ENCODE data around the gene CORO6.

The CORO6 gene

DNA sequence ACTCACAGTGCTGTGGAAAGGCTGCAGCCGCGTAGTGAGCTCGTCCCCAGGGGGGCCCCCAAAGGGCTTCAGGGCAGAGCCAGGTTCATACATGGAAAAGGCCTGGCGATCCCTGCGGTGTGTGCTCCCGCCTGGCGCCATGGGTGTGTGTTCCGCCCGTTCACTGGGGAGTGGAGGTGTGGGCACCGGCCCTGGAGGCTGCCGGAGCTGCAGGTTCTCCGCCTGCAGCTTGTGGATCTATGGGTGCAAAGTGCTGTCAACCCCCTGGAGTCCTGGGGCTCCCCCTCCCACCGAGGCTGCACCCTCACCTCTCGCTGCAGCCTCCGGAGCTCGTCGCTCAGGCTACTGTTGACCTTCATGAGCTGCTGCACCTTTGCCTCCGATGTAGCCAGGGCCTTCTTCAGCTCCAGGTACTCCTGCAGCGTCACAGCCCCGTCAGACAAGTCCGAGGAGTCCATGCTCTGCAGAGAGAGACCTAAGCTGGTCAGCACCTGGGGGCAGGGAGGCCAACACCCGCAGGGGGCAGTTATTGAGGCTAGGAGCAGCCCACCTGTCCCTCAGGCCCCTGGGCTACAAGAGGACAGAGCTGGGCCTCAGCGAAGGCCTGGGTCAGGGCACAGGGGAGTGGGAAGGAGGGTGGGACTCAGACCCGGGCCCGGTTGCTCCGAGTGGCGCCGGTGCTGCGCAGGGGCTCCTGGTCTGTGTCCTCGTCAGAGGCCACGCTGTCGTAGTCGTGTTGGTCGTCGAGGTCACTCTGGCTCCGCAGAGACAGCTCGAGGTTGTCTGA, 46.3 kb downstream of the CORO6 start:
- no peak for DNase-seq

DNA sequence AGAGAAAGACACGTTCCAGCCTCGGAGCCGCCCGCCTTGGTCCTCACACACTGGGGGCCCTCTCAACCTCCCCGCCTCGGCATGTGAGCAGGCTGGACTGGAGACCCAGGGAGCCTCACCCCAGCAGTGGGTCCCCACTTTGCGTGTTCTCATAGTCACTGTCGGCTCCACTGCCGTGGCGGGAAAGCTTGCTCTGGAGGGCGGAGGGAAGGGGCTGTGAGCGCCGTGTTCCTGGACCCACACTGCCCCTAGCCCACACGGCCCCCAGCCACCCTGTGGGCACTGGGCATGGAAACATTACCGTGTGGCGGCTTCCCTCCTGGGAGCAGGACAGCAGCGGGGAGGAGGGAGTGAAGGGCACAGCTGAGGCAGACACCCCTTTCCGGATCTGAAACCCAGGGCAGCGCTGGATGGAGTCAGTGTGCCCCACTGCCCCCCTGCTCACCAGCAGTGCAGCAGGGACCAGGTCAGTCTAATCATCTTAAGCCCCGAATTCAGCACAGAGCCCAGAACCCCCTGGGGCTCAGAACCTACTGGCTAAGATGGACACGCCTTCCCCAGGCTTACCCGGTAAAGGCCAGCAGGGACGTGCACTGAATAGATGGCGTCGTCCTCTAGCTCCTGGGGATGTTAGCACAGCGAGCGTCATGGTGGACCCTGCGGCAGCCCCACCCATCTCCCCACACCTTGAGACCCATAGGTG, 47.0 kb downstream of the CORO6 start:
- DNase-seq = no peak

- no peak for DNase-seq
Observed at GRCh38 chr17:29574732-29575510, 47.8 kb downstream of the CORO6 start.

DNA sequence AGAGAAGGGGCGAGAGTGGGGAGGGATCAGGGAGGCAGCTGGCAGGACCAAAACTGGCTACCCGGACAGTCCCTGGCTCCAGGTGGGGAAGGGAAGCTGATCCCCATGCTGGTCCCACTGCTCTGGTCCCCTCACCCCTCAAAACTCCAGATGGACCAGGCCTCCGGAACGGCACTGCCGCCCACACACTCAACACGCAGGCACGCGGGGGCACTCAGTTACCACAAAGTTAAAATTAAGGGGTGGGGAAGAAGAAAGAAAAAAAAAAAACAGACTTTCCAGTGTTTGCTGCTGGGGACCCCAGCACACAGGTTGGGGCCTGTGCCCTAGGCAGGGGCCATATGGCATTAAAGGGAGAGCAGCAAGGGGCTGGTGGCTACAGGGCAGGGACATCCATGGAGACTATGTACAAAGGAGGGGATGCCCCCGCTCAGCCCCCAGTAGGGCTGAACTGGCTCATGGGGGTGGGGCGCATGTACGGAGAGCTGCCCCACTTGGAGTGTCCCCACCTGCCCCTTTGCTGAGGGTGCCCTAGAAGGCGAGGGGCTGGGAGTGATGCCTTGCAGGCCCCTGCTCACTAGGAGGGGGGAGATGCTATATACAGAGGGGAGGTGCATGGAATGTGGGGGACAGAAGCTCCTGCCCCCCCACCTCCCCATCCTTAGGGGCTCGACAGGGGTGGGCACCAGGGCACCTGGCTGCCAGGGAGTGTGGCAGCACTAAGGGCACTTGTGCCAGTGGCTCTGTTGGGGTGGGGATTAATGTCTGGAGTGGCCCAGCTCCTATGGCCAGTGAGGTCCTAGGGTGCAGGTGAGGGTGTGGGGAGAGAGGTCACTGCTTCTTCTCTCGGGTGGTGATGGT, 48.6 kb downstream of the CORO6 start:
- no peak for DNase-seq

DNA sequence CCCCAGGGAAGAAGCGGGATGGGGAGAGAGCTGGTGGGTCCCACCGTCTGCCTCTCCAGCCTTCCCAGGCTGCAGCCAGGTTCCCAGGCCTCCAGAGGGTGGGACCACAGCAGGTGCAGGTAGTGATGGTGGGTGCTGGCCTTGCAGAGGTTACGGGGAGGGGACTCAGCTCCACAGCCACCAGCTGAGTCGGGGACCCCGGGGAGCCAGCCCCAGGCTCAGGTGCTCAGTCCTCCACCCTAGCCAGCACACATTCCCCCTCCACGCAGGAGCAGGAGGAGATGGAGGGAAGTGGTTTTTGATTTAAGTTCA, 49.2 kb downstream of the CORO6 start:
- DNase-seq = no peak

GRCh38 chr17:29572691-29573557, 49.8 kb downstream of the CORO6 start:
- DNase-seq = peak; percentile 70

DNA sequence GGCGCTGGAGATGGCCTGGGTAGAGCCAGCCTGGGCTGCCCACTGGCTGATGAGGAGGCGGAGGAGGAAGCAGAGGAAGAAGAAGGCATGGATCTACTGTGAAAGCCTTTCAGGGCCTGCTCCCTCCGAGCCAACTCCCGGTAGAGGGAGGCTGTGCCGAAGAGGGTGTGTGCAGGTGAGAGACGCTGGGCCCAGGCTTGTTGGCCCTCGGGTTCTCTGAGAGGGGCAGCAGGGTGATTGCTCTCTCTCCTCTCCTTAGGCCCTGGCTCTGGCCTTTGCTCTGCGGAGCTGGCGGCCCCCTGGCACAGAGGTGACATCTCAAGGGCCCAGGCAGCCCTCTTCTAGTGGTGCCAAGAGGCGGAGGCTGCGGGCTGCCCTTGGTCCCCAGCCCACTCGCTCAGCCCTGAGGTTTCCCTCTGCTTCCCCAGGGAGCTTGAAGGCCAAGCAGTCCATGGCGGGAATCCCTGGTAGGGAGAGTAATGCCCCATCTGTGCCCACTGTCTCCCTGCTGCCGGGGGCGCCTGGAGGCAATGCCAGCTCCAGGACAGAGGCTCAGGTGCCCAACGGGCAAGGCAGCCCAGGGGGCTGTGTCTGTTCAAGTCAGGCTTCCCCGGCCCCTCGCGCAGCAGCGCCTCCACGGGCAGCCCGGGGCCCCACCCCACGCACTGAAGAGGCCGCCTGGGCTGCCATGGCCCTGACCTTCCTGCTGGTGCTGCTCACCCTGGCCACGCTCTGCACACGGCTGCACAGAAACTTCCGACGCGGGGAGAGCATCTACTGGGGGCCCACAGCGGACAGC, 50.6 kb downstream of the CORO6 start:
- DNase-seq = no peak

DNA sequence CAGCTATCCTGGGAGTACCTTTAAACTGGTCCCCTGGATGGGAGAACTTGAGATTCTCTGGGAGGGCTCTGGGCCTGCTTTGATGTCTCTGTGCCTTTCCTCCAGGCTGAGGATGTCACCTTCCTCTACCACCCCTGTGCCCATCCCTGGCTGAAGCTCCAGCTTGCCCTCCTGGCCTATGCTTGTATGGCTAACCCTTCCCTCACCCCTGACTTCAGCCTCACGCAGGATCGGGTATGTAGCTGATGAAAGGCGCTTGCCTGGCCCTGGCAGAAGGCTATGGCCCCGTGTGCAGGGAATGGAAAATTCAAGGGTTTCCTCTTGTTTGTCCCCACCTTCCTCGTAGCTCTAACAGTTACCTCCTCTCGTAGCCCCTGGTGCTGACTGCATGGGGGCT, 51.2 kb downstream of the CORO6 start:
- DNase-seq = no peak

DNA sequence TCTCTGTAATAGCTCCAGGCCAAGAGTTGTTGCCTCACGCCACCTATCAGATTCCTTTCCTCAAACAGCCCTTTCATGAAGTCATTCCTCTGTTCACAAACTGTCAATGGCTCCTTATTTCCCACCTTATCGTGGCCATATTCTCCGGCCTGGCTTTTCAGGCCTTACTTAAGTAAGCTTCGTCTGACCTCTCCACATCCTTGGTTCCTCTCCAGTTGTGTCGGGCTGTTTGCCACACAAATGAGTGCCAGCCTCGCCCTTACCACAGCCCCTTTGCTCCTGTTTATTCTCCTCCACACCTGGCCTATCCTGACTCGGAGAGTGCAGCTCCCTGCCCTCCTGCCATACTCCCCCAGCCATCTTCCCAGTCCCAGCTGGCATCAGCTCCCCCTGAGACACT, 52.2 kb downstream of the CORO6 start:
- no peak for DNase-seq

- DNase-seq = no peak
Observed at GRCh38 chr17:29569245-29569950, 53.3 kb downstream of the CORO6 start.

DNA sequence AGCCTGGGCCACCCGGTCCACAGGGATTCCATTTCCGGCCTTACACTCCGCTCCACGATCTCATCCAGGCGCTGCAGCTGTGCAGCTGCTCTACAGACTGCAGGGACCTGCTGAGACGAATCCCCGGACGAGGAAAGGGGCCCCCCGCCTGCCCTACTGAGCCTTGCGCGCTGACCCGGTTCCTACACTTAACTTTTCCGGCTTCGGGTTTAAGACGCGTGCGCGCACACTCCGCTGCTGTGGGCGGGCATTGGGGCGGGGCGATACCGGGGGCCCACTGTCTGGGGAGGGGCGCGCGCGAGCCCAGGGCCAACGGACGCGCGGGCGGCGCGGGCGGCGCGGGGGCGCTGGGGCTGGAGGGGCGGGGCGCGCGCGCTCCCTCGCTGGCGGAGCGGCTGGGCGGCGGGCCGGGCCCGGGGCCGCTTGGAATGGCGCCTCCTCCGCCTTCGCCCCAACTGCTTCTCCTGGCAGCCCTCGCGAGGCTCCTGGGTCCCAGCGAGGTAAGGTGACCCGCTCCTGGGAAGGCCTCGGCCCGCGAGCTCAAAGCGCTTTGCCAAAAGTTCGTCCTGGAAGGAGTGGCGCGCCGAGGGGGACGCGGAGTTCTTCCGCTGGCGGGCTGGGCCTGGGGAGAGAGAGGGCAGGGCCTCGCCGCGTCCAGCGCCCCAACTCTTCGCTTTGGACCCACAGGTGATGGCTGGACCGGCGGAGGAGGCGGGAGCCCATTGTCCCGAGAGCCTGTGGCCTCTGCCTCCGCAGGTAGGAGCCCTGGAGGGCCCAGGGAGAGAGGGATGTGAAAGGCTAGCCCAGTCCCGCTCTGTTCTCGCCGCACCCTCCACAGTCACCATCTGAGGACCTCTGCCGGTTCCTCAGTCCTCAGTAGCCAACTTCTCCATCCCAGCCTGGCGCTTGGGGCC, 54.1 kb downstream of the CORO6 start, which contains the start of gene TP53I13:
Gene TP53I13 (plus strand): TSS at position 371 of the 914 bp plus-strand sequence. CDS start 58 bp downstream, at position 429.
- DNase-seq = peak; percentile 90

GRCh38 chr17:29567554-29568330, 55.0 kb downstream of the CORO6 start:
- DNase-seq = peak; percentile 79

GRCh38 chr17:29567304-29567553, 55.5 kb downstream of the CORO6 start:
- DNase-seq = no peak

DNA sequence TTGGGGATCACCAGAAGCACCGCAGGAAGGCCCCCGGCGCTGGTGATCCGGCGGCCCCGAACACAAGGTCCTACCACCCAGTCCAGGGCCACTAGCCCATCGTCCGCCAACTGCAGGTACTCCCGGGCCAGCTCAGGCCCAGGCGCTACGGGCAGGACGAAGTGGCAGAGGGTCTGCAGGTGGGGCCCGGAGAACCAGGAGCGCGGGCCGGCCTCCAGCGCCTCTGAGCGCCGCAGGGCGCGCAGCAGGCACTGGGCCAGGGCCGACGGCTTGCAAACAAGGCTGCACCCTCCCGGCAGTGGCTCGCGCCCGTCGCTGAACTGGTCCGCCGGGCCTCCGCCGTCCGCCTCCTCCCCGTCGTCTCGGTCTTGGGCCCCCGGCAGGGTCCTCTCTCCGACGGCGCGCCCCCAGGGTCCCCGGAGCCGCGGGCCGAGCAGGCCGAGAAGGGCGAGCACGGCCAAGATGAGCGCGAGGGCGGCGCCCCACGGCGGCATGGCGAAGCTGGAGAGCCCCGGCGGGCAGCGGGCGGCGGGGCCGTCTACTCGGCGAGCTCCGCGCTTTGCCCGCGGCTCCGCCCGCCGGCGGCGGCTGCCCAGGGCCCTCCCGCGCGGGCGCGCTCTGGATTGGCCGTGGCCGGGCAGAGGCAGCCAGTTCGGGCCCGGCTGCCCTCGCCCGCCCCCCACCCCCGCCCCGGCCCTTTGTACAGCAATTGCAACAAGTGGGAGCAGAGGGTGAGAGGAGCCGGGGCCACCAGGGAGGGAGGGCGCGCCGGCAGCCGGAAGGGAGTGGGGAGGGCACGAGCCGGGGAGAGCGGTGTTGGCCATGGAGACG, 56.0 kb downstream of the CORO6 start, which contains the start of gene ABHD15:
Gene ABHD15 (minus strand): TSS at position 565 of the 831 bp plus-strand sequence. CDS start 71 bp downstream, at position 494.
- peak; percentile 72 for DNase-seq

DNA sequence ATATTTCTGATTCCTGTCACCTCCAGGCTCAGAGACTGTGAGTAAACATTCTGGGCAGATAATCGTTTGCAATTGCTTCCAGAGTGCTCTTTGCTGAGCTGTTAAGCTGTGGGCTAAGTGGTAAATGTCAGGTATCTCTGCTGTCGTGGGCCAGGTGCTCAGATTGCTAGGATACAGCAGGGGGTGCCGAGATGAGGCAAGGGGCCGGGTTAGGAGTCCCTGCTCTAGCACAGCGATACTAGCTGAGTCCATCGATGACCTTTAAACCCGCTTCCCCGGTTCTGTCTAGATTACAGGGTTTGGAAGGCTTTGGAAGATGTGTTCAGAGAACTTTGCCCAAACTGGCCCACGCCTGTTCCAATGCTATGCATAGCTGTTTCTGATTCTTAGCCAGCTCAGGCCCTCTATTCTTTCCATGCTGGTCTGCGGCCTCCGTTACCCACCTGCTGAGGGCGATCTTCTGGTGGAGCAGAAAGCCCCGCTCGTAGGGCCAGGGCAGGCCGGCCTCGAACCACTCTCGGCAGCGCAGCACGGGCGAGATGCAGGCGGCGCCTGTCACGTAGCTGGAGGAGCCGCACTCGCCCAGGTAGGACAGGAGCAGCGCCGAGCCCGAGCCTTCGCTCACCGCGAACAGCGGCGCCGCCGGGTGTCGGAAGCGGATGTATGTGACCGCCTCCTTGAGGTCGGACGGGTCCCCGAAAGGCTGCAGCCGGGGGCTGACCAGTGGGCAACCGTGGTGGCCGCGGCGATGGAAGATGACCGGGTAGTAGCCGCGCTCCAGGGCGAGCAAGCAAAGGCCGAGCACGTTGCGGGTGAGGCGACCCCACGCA, 56.9 kb downstream of the CORO6 start:
- peak; percentile 67 for DNase-seq

Data from hematopoietic multipotent progenitor cell treated with erythropoietin and hydrocortisone succinate and interleukin-3 and kit ligand, for 6 days (in vitro differentiated cells).